Astrocyte of the cerebellum (primary cell): ENCODE results near the gene UROS.

Experiments used
- DNase-seq: peaks from one replicate; pipeline ENCODE4 v3.0.0-alpha.2; 2011; ENCODE audit warnings: low read depth
- H3K4me3 ChIP-seq: 2 replicates; pipeline ENCODE4 v1.5.1; 2011; ENCODE audit warnings: mild to moderate bottlenecking, low read depth, low read length, moderate library complexity
- CTCF ChIP-seq: IDR thresholded peaks from 2 replicates; pipeline ENCODE4 v1.5.1; 2012; ENCODE audit warnings: low read length, low read depth, moderate library complexity, mild to moderate bottlenecking; ENCODE audit errors: missing control alignments
- in situ Hi-C: cut with HindIII; loops from 2 replicates; pipeline ENCODE4 v1.10.0; 2017; ENCODE audit warnings: low sequenced_read_pairs

Gene UROS

GRCh38 chr10:125797424-125797823 is 25.6 kb downstream of the UROS start:
- in situ Hi-C loops = no loop called here
- TF ChIP-seq CTCF = no peak
- DNase-seq = no peak

GRCh38 chr10:125795637-125796190 is 27.3 kb downstream of the UROS start:
- no peak overlapping the region for H3K4me3 ChIP-seq
- TF ChIP-seq CTCF = no peak
- in situ Hi-C loops = no loop called here

More at GRCh38 chr10:125797424-125797823, 25.6 kb downstream of the UROS start:
- no peak overlapping the region for H3K4me3 ChIP-seq

DNA sequence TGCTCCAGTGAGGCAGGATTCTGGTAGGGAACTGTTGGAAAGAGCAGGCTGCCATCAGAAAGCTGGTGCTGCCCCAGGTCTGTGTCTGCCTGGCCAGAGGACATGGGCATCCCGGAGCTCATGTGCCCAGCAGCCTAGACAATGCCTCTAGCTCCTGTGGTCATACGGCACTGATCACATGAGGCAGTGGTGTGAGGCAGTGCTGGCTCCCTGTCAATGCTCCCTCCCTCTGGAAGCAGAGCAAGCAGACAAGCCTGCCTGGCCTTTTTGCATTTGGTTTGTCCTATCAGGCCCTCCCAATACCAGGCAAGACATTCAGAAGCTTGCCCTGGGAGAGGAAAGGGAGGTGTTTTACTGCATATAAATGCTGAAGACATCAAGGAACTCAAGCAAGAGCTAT is 27.9 kb downstream of the UROS start:
- in situ Hi-C loops = no loop called here
- no peak overlapping the region for H3K4me3 ChIP-seq
- TF ChIP-seq CTCF = no peak
- no peak for DNase-seq

More at GRCh38 chr10:125795637-125796190, 27.3 kb downstream of the UROS start:
- DNase-seq = no peak

GRCh38 chr10:125792342-125793300 is 30.4 kb downstream of the UROS start:
- in situ Hi-C loops = no loop called here
- H3K4me3 ChIP-seq = no peak overlapping the region
- DNase-seq = no peak
- no peak for TF ChIP-seq CTCF

DNA sequence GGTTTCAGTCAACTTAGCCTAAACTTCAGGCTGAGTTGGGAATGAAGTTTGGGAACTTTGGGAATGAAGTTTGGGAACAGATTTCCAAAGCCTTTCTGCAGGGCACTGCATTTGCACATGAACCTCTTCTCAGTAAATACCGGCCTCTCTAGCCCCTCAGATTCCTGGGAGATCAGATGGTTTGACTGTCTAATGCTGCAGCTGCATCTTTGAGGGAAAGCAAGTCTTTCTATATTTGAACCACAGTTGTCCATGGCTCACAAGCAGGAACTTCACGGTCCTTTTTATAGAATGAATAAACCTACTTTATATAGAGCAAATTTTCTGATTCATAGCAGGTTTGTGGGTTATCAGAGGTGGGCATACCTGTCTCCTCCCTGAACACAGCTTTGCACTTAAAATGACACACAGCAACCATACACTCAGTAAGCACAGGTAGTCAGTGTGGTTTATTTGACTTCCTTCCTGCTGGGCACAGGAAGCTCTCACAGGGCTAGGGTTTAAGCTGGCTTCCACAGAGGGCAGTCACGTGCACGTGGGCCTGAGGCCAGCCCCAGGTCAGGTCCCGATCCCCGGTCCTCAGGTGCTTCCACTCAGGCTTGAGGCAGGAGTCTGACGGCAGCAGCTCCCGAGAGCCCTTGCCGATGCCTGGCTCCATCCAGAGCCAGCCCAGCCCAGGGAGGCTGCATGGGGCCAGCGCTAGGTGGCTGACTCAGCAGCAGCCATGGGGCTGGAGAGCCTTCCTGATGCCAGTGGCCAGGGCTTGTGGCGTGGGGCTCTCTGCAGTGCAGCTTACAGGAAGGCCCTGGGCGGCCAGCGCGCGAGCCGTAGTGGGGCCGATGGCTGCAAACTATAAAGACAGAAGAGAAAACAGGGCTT is 34.7 kb downstream of the UROS start:
- no peak for DNase-seq
- no peak overlapping the region for H3K4me3 ChIP-seq
- TF ChIP-seq CTCF = no peak
- in situ Hi-C loops = no loop called here

GRCh38 chr10:125785791-125786190 is 37.3 kb downstream of the UROS start:
- no peak for DNase-seq
- H3K4me3 ChIP-seq = no peak overlapping the region
- no peak for TF ChIP-seq CTCF
- in situ Hi-C loops = no loop called here
